Measurements from ENCODE around the gene ENOSF1. TPM values are rescaled to one million over a fixed set of nuclear protein-coding genes. Genes with fewer than 3 reads are reported as not detected.
A peak's percentile ranks its signal among the peaks of the same experiment; 100 is the strongest.

The ENOSF1 gene
- total and polyA plus RNA-seq, 2 of the 4 experiments (the other 2 are of a cell fraction): 12.2 to 12.6 TPM

DNA sequence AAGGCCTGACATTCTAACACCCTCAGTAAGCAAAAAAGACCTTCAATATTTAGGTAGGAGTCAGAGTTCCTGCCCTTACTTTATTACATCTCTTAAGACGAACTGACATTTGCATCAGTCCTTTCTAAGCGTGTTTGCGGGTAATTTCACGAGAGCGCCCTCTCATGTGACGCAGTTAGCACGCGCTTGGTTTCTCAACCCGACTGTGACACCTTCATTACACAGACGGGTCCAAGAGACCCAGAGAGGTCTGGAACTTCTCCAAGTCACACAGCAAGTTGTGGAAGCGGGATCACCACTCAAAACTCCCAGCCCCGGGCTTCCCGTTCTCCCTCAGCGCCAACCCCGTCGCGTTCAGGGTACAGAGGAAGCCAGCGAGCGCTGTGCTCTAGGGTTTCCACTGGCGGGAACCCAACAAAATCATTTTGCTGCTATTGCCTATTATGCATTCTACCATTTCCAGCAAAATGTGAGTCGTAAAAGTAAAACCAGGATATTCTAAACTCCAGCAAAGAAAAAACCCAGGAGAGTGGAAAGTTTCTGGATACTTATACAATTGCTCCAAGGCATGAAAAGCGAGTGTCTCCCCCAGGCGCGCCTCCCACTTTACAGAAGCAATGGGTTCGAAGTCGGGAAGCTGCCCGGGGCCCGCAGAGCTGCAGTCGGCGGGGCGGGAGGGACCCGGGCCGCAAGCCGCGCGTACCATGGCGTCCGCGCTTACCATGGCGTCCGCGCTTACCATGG is 601 bp downstream of the ENOSF1 start:
- Histone ChIP-seq H3K14ac (replicated peaks; ENCODE audit: low read depth, low read length) (peak overlapping the region; percentile 17), H3K18ac (ENCODE audit: low read depth, low read length) (peak overlapping the region; percentile 31), H2BK15ac (ENCODE audit: low read depth, low read length) (0 out of 3 replicates have a peak overlapping the region, but pooled peaks have one; percentile 2), H4K8ac (ENCODE audit: low read depth in 2 of 2, low read length in 2 of 2) (peak overlapping the region; percentile 48 to 68), H3K36me3 (ENCODE audit: control insufficient read depth, insufficient read depth, low read length) (peaks cover 4% of the 10 kb centered on the region; the same call in 1 of the 2 replicates), H3K27ac (ENCODE audit: insufficient read depth, low read length) (peak overlapping the region; percentile 3), H4K91ac (ENCODE audit: insufficient read depth, low read depth, low read length) (peak overlapping the region; percentile 54), H3K4me1 (ENCODE audit: control insufficient read depth, insufficient read depth, low read length) (no peaks in the 10 kb centered on the region), H3K9me3 (ENCODE audit: control insufficient read depth, insufficient read depth, low read length) (peaks cover 6% of the 10 kb centered on the region; the same call in 1 of the 2 replicates), H3K4me2 (ENCODE audit: low read depth, low read length) (peak overlapping the region; percentile 93), H3K9ac (ENCODE audit: low read depth, low read length) (peak overlapping the region; percentile 41), H2BK120ac (ENCODE audit: low read depth, low read length) (peak overlapping the region; percentile 74; the same call in 1 of the 2 replicates), H3K27me3 (ENCODE audit: control insufficient read depth, insufficient read depth, low read length) (no peaks in the 10 kb centered on the region), H3K23ac (ENCODE audit: low read depth, low read length) (peak overlapping the region; percentile 62), H3K56ac (ENCODE audit: extremely low read depth, insufficient read depth, low read length) (peak overlapping the region; percentile 63), H2AFZ (replicated peaks; ENCODE audit: low read length, poor library complexity) (peak overlapping the region; percentile 95), H3K4me3 (ENCODE audit: insufficient read depth, low read depth, low read length) (peak overlapping the region; percentile 54), H4K20me1 (ENCODE audit: insufficient read depth, low read length) (peaks cover 7% of the 10 kb centered on the region; the same call in 1 of the 2 replicates), H4K5ac (ENCODE audit: low read depth, low read length) (peak overlapping the region; percentile 13), H2AK5ac (ENCODE audit: low read depth, low read length) (peak overlapping the region; percentile 59; the same call in 1 of the 2 replicates), H2BK20ac (ENCODE audit: low read depth, low read length) (no peak overlapping the region), H3K4ac (ENCODE audit: low read depth, low read length) (peak overlapping the region; percentile 60), H3K9me1 (ENCODE audit: insufficient read depth, low read length) (peaks cover 4% of the 10 kb centered on the region), H2BK5ac (ENCODE audit: low read depth, low read length, poor library complexity, severe bottlenecking) (peak overlapping the region; percentile 16), H3K79me1 (ENCODE audit: low read depth in 1 of 2, low read length in 2 of 2) (peaks cover 21 to 32% of the 10 kb centered on the region in 2 experiments), H2AK9ac (replicated peaks; ENCODE audit: low read depth, low read length, poor library complexity) (peak overlapping the region; percentile 95)
- DNase-seq (peak; percentile 88), ATAC-seq (ENCODE audit: low read depth) (peak; percentile 46)
- peak; percentile 90 for TF ChIP-seq CEBPB (IDR thresholded peaks at IDR 0.05; ENCODE audit: low read depth, low read length)
- TF ChIP-seq RCOR1 (IDR thresholded peaks at IDR 0.05; ENCODE audit: insufficient replicate concordance, low read length): no peak
- TF ChIP-seq CTCF (conservative IDR thresholded peaks at IDR 0.05; ENCODE audit: low read depth, low read length): 0 out of 2 replicates have a peak, but pooled peaks have one; percentile 9
- TF ChIP-seq MXI1 (IDR thresholded peaks at IDR 0.05; ENCODE audit: borderline replicate concordance, low read depth, low read length): 0 out of 2 replicates have a peak, but pooled peaks have one; percentile 27
- TF ChIP-seq, protein P1, sequence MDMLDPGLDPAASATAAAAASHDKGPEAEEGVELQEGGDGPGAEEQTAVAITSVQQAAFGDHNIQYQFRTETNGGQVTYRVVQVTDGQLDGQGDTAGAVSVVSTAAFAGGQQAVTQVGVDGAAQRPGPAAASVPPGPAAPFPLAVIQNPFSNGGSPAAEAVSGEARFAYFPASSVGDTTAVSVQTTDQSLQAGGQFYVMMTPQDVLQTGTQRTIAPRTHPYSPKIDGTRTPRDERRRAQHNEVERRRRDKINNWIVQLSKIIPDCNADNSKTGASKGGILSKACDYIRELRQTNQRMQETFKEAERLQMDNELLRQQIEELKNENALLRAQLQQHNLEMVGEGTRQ (IDR thresholded peaks at IDR 0.05; ENCODE audit: low read depth, low read length): peak; percentile 66
- TF ChIP-seq BHLHE40 (IDR thresholded peaks at IDR 0.05; ENCODE audit: low read depth, low read length): peak; percentile 96
- TF ChIP-seq NFE2L2 (IDR thresholded peaks at IDR 0.05; ENCODE audit: low read depth, low read length): no peak
- TF ChIP-seq POLR2A (IDR thresholded peaks at IDR 0.05; ENCODE audit: low read depth, low read length): peak; percentile 75
- TF ChIP-seq ELK1 (IDR thresholded peaks at IDR 0.05; ENCODE audit: borderline replicate concordance, low read depth, low read length): no peak
- no peak for TF ChIP-seq RFX5 (IDR thresholded peaks at IDR 0.05; ENCODE audit: low read depth, low read length)
- no peak for TF ChIP-seq SMC3 (IDR thresholded peaks at IDR 0.05; ENCODE audit: low read depth, low read length)
- CTCF ChIA-PET: interaction anchor here (1.0 to 2.0 kb wide), 5 partner anchors 9 to 127 kb away, joined by 3 to 4 read pairs (median 3); no protein-coding TSS in a partner anchor
- dilution Hi-C loops (cut with HindIII; ENCODE audit: low sequenced_read_pairs, unreplicated experiment) (no loop called here), intact Hi-C loops (cut with micrococcal nuclease) (loop anchor here (5.0 kb wide), 1 partner anchor 55 kb away; the partner anchor contains the start of gene TYMS), in situ Hi-C loops (cut with MboI; ENCODE audit: low sequenced_read_pairs) (no loop called here)
- BruUV-seq (replicated peaks): TSS peak; percentile 21
- POLR2A ChIA-PET (ENCODE audit: unreplicated experiment): no interaction called here
- 0% methylated on average over 2 of the region's 42 CpGs; no CpG with 5 or more reads in 1 of the 2 experiments for WGBS, 2 experiments (ENCODE audit: extremely low coverage in 2 of 2, insufficient read length in 1 of 2)
